ENCODE results near the gene CPLX3.

DNA sequence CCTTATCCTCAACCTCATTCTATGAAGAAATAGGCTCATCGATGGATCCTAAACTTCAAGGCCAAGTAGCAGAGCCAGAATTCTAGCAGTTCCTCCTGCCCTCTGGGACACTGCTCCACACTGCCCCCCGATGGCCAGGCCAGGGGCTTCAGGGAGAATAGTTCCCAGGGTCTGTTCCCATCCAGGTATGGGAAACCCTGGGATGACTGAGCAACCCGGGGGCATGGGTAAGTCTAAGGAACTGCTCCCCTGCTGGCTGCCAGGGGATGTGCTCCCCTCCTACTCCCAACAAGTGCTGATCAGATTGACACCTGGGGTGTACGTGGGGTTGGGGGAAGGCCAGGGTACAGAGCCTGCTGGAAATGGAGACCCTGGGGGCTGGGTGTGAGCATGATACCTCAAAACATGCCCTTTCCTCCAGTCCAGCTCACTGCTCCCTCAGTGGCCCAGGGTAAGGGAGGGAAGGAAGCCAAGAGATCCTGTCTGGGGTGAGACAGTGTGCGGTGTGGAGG lies 8.9 kb downstream of the CPLX3 start:
- TF ChIP-seq SIN3A (IDR thresholded peaks at IDR 0.05; ENCODE audit: borderline replicate concordance, insufficient read depth, low read length) (no peak), POLR2AphosphoS5 (IDR thresholded peaks at IDR 0.05; ENCODE audit: low read depth, low read length) (no peak), TAF1 (IDR thresholded peaks at IDR 0.05; ENCODE audit: borderline replicate concordance, insufficient read depth, low read length) (no peak)
- TF ChIP-seq, protein P1, sequence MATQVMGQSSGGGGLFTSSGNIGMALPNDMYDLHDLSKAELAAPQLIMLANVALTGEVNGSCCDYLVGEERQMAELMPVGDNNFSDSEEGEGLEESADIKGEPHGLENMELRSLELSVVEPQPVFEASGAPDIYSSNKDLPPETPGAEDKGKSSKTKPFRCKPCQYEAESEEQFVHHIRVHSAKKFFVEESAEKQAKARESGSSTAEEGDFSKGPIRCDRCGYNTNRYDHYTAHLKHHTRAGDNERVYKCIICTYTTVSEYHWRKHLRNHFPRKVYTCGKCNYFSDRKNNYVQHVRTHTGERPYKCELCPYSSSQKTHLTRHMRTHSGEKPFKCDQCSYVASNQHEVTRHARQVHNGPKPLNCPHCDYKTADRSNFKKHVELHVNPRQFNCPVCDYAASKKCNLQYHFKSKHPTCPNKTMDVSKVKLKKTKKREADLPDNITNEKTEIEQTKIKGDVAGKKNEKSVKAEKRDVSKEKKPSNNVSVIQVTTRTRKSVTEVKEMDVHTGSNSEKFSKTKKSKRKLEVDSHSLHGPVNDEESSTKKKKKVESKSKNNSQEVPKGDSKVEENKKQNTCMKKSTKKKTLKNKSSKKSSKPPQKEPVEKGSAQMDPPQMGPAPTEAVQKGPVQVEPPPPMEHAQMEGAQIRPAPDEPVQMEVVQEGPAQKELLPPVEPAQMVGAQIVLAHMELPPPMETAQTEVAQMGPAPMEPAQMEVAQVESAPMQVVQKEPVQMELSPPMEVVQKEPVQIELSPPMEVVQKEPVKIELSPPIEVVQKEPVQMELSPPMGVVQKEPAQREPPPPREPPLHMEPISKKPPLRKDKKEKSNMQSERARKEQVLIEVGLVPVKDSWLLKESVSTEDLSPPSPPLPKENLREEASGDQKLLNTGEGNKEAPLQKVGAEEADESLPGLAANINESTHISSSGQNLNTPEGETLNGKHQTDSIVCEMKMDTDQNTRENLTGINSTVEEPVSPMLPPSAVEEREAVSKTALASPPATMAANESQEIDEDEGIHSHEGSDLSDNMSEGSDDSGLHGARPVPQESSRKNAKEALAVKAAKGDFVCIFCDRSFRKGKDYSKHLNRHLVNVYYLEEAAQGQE (IDR thresholded peaks at IDR 0.05; ENCODE audit: insufficient read depth in 1 of 2, low read depth in 2 of 2, low read length in 2 of 2): no peak
